Hematopoietic multipotent progenitor cell treated with erythropoietin and hydrocortisone succinate and interleukin-3 and kit ligand, for 17 days (in vitro differentiated cells): Measurements from ENCODE around the gene ADARB2.
"Not testable (repeated sequence)": the region's sequence is repeated elsewhere in the genome, so short reads cannot be mapped to it uniquely, and the experiment has no call there.

ENCODE experiments used
- DNase-seq: peaks from one replicate; pipeline ENCODE4 v3.0.0-alpha.2; 2015; ENCODE audit warnings: low spot score

Gene ADARB2

DNA sequence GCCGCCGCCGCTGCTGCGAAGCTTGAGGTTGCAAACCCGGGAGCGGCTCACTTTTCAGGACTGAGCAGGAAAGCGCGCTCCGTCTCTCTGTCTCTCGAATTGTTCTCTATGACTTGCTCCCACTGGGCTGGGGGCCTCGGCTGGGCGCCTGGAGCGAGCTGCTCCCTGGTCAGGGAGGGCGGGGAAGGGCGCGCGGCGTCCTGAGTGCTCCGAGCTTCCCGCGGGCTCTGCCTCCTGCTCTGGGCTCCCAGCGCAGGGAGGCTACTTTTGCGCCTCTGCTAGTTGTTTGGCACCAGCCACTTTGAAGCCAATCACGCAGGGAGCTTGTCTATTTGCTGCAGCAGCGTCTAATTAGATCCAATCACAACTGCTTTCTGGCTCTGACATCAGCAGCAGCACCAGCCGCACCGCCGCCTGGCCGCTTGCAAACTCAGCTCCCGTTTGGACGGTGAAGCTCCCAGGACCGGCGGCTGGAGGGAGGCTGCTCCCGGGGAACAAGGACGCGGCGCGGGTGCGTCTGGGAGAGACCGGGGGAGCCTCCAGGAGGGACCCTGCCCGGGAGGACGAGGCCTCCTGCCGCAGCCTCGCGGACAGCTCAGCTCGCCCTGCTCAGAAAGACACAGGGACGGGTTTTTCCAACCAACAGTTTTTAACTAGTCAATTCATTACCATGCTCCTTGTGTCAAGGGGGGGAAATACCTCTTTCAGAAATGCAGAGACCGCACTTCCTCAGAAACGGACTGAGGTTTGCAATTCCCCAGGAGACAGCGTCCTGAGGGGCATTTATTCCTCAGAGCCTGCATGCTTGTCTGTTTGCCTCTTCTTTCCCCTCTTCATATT, at the start of gene ADARB2:
ADARB2 (minus strand) TSS at position 304 of the 840 bp plus-strand sequence.
- no peak for DNase-seq

DNA sequence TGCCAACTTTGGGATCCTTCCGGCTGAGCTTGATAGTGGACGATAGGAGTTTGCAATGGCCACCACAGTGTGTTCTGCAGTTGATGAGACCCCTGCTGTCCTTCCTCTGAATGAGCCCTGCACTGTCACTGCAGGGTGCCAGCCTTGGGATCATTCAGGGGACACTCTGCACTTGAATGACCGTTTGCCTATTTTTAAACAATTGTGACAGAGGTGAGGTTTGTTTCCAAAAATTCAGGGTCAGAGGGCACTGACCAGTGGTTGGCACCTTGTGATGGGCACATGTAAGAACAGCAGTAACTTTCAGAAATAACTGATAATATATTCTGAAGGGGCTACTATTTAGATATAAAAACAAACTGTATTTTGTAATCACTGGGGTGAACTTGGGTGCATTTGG, 48.5 kb upstream of the ADARB2 start:
- DNase-seq, result no peak

DNA sequence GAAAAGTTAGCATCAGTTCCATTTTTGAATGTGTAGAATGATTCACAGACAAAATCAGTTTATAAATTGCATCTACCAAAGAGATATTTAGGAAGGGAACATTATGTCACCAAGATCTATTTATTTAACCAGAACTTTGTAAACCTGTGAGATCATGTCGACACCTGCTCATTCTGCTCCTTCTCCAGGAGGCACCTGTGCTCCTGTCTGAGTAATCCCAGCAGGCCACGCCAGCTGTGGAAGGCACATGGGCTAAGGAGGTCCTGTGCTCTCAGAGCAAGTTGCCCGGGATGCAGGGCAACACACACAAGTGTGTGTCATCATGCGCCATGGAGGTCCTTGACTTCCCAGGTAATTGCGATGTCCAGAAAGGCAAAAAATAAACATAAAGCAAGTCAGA, 45.5 kb upstream of the ADARB2 start:
- no peak for DNase-seq

DNA sequence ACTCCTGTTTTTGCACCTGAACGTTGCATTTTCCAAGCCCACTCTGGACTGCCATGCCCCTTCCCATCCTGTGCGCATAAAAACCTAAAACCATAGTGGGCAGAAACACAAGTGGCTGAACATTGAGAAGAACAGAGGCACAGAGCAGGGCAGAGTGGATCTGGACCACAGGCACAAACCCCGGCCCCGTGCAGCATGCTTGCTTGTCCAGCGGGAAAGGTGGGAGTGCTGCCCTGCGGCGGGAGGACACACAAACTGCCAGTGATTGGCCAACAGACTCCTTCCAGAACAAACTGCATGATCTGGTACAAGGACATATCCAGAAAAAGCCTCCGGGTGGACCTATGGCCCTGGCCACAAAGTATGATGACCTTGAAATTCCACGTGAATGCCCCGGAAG, 42.5 kb upstream of the ADARB2 start:
- DNase-seq, result no peak

DNA sequence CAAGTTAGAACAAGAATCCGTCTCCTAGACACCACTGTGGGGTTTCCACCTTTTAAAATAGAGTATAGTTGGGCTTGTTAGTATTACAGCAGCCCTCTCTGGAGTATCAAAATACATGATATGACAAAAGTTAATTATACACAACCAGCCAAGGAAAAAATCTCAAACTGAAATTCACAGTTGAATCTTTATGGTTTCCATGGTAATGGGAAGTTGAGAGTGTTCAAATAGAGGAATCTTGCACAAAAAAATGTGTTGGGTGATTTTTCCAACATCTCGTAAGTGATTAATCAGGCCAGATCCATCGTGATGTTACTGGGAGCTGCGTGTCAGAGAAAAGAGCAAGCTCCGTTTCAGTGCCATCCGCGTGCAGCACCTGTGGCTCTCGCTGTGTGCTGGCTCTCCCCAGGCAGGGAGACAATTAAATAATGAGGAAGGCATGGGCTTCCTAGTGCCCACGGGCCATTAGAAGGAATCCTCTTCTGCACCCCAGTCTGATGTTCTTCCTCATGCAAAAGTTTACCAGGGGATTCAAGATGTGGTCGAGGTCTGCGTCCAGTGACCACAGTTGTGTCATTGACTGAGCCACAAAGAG, 41.1 kb upstream of the ADARB2 start:
- no peak for DNase-seq

DNA sequence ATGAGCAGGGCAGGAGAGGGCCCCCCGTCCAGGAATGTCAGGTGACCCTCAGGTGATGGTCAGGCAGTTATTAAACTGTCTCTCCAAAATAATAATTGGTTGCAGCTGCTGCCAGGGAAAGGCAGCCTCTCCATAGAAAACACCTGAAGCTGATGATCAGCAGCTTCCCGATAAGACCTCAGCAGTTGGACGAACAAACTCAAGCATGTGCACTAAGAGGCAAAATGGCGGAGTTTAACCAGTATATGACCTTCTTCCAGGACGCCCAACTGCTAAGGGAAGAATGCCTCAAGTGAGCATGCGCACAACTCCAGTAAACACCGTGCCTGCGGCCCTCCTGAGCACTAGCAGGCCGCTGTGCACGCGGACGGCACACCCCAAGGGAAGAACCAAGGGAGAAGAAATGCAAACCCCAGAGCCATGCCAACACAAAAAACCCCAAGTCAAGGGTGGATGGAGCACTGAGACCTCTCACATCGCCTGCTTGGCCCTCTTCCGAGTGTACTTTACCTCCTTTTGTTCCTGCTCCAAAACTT, 38.9 kb upstream of the ADARB2 start:
- no peak for DNase-seq

DNA sequence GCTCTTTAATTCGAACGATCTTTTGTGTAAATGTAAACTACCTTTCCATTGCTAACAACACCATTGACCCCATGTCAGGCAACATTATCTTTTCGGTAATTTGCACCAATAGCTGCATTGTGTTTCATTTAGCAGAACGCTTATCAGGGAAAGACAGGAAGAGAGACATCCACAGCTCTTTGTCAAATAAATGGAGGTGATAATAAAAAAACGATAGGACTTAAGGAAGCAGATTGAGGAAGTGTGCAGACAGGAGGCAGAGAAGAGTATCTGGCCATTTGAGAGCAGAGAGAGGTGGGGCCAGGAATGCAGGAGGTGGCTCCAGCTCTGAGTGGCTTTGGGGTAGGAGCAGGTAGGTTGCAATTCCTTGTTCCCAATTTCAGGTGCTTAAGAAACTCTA, 37.5 kb upstream of the ADARB2 start:
- DNase-seq, result no peak

DNA sequence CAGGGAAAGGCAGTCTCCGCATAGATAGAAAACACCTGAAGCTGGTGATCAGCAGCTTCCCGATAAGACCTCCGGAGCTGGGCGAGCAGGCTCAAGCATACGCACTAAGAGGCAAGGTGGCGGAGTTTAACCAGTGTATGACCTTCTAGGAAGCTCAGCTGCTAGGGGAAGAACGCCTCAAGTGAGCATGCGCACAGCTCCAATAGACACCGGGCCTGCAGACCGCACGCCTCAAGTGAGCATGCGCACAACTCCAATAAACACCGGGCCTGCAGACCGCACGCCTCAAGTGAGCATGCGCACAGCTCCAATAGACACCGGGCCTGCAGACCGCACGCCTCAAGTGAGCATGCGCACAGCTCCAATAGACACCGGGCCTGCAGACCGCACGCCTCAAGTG, 35.9 kb upstream of the ADARB2 start:
- DNase-seq, result not testable (repeated sequence)

DNA sequence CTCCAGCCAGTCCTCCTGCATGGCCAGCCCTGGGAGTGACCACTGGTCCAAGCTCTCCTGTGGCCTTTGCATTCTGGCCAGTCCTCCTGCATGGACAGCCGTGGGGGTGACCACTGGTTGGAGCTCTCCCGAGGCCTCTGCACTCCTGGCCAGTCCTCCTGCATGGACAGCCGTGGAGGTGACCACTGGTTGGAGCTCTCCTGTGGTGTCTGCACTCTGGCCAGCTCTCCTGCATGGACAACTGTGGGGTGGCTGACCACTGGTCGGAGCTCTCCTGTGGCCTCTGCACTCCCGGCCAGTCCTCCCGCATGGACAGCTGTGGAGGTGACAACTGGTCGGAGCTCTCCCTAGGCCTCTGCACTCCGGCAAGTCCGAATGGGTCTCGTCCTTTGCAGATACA, 28.7 kb upstream of the ADARB2 start:
- DNase-seq, result no peak

DNA sequence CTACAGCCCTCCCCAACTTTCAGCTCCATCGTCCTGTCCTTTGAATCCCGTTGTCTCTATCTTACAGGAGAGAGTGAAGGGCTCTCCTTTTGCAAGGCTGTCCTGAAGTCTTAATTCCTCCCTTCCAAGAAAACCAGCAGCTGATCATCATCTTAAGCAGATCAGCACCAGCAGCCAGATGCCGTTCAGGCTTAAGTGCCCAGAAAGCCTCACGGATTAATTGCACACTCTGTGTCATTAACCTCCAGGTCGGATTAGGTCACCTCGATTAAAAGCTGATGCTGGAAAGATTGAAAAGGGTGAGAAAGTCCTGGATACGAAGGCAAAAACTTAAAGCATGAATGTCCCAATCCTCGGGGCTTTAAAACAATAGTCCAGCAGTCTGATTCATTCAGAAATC, 24.8 kb upstream of the ADARB2 start:
- no peak for DNase-seq

DNA sequence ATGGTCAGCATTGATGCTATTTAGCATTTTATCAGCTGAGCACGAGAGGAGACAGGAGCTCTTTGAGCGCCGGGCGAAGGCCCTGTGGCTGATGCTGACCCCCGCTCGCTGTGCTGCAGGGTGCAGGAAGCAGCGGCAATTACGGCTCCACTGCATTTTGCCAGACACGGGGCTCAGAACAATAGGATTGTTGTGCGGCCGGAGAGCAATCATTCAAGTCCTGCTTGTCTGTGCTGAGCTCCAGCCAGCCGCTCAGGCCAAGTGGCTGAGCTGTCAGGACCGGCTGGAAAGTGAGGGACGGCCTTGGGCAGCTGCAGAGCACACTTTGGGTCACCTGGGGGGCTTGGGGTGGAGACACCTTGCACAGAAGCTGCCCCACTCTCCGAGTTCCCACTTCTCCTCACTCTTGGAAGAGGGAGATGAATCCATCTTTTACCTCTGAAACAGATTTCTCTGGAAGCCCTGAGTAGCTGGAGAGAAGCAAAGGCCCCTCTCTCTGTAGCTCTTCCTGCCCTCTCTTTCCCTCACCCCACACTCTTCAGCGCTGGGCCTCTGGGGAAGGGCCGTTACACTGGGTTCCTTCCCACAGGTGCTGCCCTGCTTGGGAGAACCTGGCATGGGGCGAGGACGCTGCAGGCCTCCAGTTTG, 17.3 kb upstream of the ADARB2 start:
- no peak for DNase-seq

DNA sequence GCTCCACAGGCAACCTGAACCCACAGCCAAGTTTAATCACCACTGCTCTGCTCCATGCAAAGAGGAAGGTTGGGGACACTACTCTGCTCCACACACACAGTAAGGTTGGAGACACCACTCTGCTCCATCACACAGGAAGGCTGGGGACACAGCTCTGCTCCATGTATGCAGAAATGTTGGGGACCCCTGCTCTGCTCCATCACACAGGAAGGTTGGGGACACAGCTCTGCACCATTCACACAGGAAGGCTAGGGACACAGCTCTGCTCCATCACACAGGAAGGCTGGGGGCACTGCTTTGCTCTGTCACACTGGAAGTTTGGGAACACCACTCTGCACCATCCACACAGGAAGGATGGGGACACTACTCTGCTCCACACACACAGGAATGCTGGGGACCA, 14.8 kb upstream of the ADARB2 start:
- no peak for DNase-seq

DNA sequence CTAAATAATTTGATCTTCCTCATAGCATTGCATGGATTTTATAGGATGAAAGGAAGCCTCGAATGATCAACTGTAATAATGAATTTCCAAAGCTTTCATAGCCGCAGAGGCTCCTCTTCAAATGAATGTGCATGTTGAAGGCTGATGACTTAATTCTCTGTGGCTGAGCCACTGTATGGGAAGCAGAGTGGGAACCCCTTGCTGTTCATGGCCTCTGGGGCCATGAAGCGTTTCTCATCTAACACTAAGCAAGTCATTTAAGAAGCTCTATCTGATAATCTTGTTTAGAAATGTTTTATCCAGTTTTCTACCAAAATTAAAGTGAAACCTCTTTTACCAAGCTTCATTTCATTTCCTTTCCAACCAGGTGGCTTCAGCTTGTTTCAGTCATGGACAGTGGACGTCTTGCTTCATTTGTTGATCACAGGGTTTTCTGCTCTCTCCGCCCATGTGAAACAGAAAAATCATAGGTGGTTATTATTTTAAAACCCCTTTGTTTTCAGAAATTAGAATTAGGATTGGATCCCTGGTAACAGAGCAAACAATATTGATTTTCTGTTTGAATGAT, 10.3 kb upstream of the ADARB2 start:
- DNase-seq, result no peak

DNA sequence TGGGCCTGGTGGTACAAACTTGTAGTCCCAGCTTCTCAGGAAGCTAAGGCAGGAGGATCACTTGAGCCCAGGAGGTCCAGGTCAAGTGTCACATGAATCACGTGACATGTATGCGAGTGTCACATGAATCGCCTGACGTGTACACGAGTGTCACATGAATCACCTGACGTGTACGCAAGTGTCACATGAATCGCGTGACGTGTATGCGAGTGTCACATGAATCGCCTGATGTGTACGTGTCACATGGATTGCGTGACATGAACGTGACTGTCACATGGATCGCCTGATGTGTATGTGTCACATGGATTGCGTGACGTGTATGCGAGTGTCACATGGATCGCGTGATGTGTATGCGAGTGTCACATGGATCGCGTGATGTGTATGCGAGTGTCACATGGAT, 9.5 kb upstream of the ADARB2 start:
- no peak for DNase-seq

DNA sequence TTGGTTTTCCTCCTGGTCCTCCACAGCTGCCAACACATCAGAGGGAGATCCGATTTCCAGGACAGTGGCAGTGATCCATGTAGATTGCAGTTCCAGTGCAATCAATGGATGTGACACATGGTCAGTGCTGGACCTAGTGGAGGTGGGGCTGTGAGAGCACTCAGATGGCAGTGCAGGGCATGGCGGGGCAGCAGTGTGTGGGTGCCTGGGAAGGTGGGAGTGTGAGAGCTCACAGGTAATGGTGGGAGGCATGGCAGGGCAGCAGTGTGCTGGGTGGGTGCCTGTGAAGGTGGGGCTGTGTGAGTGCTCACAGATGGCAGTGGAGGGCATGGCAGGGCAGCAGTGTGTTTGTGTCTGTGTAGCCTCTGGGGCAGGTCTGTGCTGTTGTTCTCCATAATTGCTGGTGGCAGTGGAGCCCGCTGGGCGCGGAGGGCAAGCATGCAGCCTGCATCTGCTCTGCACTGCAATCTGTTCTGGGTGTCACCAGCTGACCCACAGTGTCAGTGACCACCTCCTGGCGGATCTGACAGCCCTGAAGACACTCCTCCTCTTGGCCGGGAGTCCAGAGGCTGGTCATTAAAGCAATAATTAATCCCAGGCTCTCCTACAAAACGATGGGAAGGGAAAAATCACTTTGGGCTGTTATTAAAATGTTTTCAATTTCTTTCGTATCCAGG, 8.6 kb upstream of the ADARB2 start:
- DNase-seq, result no peak

DNA sequence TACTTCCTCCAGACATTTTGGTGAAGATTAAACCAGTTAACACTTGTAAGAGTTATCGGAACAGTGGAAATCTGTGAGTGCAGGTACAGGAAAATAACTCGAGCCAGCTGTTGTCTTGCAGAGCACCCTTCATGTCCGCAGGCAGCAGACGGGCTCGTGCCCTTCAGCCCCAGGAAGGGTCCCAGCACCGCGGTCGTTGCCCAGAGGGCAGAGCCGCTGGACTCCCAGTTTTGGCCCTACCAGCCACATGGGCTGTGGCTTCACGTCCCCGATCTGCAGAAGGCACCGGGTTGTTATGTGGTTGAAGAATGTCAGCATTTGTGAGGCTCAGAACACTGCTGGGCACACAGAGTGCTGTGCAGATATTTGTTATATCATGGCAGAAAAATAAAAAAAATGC, 7.2 kb upstream of the ADARB2 start:
- DNase-seq, result no peak

DNA sequence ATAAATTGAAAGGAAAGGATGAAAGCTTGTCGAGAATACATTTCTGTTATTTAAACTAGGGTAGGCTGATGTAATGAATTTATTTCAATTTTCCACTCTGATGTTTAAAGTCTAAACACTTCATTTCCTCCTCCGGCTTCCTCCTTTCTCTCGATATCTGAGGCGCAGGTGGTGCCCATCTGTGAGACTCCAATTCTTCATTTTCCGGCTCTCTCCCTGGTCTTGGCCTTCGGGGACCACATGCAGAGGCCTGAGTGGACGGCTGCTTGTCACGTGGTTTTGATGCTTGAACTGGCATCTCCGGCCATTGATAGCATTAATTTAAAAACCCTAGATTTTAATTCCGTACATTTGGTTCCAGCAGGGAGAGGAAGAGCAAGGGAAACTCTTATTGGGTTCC, 5.8 kb upstream of the ADARB2 start:
- DNase-seq, result no peak

DNA sequence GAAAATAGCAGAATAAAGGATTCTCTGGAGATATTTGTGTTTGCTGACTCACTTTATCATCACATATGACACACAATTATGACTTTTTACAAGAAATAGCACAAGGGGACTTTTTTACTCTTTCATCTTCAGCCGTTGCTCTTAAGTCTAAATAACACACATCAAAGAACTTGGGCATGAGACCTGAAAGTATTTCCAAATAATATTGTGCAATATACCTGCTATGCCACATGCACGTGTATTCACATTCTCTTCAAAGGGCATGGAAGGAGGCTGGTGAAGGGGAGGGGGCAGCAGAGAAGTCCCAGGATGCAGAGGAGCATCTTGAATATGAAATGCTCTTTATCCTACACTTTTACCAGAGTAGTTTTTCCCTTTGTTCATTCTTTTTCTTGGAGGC, 4.1 kb upstream of the ADARB2 start:
- DNase-seq, result no peak

DNA sequence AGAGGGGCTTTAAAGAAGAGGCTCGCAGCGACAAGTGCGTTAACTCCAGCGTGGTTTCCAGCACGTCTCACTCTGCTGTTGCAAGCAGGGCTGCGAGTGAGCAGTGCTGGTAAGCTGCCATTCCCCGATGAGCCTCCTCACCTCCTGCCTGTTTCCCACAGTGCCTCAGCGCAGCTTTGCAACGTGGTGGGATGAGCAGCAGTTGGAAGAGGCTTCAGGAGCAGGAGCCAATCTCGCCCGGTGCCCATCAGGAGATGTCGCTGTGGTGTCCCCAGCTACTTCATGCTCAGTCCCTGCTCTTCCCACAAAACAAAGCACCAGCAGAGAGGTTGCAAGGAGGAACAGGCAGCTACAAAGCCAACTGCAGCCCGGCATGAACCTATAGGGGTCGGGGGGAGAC, 2.4 kb upstream of the ADARB2 start:
- no peak for DNase-seq

DNA sequence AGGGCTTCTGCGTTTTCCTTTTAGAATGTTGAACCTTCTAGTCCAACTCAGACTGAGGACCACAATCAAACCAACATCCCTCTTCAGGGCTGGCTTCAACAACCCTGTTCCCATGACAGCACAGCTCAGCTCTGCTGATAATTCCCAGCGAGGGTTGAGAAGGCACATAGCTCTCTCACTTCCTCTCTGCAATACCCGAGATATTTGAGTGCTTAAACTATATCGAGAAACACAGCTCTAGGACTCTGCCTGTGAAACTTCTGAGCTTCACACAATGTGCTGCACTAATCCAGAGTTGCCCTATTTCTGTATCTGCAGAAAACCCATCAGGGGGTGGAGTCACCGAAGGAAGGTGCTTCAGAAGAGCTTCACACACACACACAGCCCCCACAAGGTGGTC, 1.6 kb upstream of the ADARB2 start:
- DNase-seq, result no peak

DNA sequence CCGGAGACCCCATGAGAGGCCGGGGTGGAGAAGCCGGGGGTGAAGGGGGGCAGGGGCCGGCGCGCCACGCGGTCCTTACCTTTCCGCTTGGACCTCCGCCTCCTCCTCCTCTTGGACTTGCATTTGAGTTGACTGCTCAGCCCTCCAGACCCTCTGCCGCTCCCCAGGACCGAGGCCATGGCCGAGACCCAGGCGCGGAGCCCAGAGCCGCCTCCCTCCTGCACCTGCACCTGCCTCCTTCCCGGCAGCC, 428 bp downstream of the ADARB2 start:
- DNase-seq, result no peak

DNA sequence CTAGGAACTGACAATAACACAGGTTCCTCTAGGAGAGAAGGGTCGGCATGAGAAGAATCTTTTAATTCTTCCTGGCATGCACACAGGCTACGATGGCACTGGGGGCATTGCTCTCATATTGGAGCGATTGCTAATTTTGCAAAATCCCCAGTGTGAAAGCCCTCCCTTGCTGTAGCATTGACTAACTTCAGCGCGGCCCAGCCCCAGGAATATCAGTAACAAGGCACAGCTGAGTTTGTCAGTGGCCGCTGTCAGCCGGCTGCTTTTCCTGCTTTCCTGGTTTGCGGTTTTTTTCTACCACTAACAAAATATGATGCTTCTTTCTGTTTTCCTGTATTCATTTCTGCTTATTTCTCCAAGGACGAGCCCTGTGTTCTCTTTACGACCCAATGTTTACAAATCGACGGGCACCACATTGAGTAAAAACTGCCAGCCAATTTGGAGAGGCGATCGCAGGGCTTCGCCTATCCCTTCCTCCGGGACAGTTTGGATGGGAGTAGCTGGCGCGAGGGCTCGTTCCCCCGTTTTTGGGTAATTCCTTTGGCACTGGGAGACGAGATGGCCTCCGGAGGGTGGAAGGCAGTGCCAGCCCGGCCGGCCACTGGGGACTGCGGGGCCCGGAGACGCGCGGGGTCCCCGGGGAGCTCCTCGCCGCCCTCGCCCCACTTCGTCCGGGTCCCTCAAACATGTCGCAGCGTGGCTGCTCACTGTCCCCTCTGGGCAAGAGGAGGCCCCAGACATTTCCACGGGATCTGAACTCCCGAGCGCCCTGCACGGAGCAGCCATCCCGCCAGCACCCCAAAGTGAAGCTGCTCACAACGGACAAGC, 967 bp downstream of the ADARB2 start:
- DNase-seq, result no peak
